K562 (cell line): Measurements from ENCODE around the gene AQP9. TPM values are rescaled to one million over a fixed set of nuclear protein-coding genes. Genes with fewer than 3 reads are reported as not detected.

ENCODE experiments used
- HNRNPK ChIP-seq: fragments of 200-400 bp; formaldehyde crosslinking; IDR thresholded peaks from one replicate; pipeline ENCODE4 v1.6.1; 2018; ENCODE audit warnings: mild to moderate bottlenecking, low read depth, low read length; ENCODE audit not compliant: poor library complexity, severe bottlenecking
- JUND ChIP-seq, 2 experiments: IDR thresholded peaks; 2 replicates in 1 of 2; 3 replicates in 1 of 2; pipeline ENCODE4 v1.6.1; 2011; ENCODE audit warnings: borderline replicate concordance in 2 of 2, low read depth in 2 of 2, low read length in 2 of 2, improper control_type of control experiment in 1 of 2, missing biosample characterization in 1 of 2, missing genetic modification characterization in 1 of 2, missing genetic modification reagents in 1 of 2
- POLR2B ChIP-seq: fragments of 450-650 bp; IDR thresholded peaks from 2 replicates; pipeline ENCODE4 v1.6.1; 2018; ENCODE audit warnings: low read depth; ENCODE audit not compliant: partially characterized antibody
- RAD51 ChIP-seq: fragments of 450-650 bp; IDR thresholded peaks from 2 replicates; pipeline ENCODE4 v1.7.1; 2016; ENCODE audit warnings: low read depth, mild to moderate bottlenecking, borderline replicate concordance
- RBM39 ChIP-seq: fragments of 200-400 bp; formaldehyde crosslinking; optimal IDR thresholded peaks from 2 replicates; pipeline ENCODE3; 2018; ENCODE audit warnings: low read depth, low read length
- REST ChIP-seq, 2 experiments: fragments of 450-650 bp; formaldehyde crosslinking in 1 of 2; IDR thresholded peaks; 2 replicates each; pipeline versions ENCODE4 v1.4.0 to v1.6.1; 2014 to 2020; ENCODE audit warnings: mild to moderate bottlenecking in 2 of 2, borderline replicate concordance in 1 of 2, low read depth in 1 of 2
- SOX6 ChIP-seq: fragments of 450-650 bp; IDR thresholded peaks from 2 replicates; pipeline ENCODE4 v1.6.1; 2014; ENCODE audit warnings: mild to moderate bottlenecking
- SP2 ChIP-seq: IDR thresholded peaks from 2 replicates; pipeline ENCODE4 v1.6.1; 2011; ENCODE audit warnings: mild to moderate bottlenecking, low read depth, low read length, moderate library complexity; ENCODE audit not compliant: poor library complexity, severe bottlenecking; ENCODE audit errors: extremely low read depth
- TCF3 ChIP-seq: sonication (generic); formaldehyde crosslinking; IDR thresholded peaks from 2 replicates; pipeline ENCODE4 v1.4.0; 2020; ENCODE audit warnings: mild to moderate bottlenecking, missing genetic modification reagents
- ZNF143 ChIP-seq: sonication (generic); formaldehyde crosslinking; IDR thresholded peaks from 2 replicates; pipeline ENCODE4 v1.9.0; 2022; ENCODE audit warnings: mild to moderate bottlenecking, missing genetic modification reagents
- ZNF639 ChIP-seq, 2 experiments: fragments of 200-800 bp in 1 of 2; sonication (Bioruptor generic) in 1 of 2; sonication (generic) in 1 of 2; formaldehyde crosslinking in 1 of 2; IDR thresholded peaks in 1 of 2; conservative IDR thresholded peaks in 1 of 2; 2 replicates each; pipeline versions ENCODE4 v1.5.0 to v1.6.1; 2016 to 2020; ENCODE audit warnings: missing compliant biosample characterization in 1 of 2, missing genetic modification characterization in 1 of 2, missing genetic modification reagents in 1 of 2
- polyA plus RNA-seq, 8 experiments: library from polyadenylated mRNA; depleted of rRNA in 4 of 8; stranded (reverse) in 5 of 8; unstranded in 3 of 8; fragments of >200 nt; fragmentation: Nextera tagmentation in 2 of 8; fragmentation: Illumina TruSeq in 1 of 8; extraction: Ambion mirVana in 2 of 8; extraction: Trizol in 1 of 8; gene quantifications; 2 replicates each; pipeline versions ENCODE4 v1.2.1 to v1.2.3, GENCODE V29; 2011 to 2014; ENCODE audit warnings: inconsistent platforms in 1 of 8, missing spikeins in 1 of 8
- total RNA-seq, 7 experiments: library from RNA; depleted of rRNA in 6 of 7; stranded (reverse); fragments of >200 nt in 6 of 7; fragmentation: Illumina TruSeq in 2 of 7; extraction: Trizol in 2 of 7; gene quantifications; 2 replicates each; pipeline versions ENCODE4 v1.2.1 to v1.2.3, GENCODE V29; 2011 to 2021; ENCODE audit warnings: low replicate concordance in 1 of 7
- TF ChIP-seq, protein P1 (sequence below), 2 experiments: fragments of 150-350 bp in 1 of 2; IDR thresholded peaks; 2 replicates each; pipeline ENCODE4 v1.6.1; 2012 to 2016; ENCODE audit warnings: low read depth in 2 of 2, low read length in 2 of 2, mild to moderate bottlenecking in 1 of 2, moderate library complexity in 1 of 2

Gene AQP9
- total and polyA plus RNA-seq, 9 of the 15 experiments (the other 6 are each of a cell fraction or from before 2014, with no cell fraction given): 0.04 to 0.33 (median 0.07) TPM; not detected in 4

DNA sequence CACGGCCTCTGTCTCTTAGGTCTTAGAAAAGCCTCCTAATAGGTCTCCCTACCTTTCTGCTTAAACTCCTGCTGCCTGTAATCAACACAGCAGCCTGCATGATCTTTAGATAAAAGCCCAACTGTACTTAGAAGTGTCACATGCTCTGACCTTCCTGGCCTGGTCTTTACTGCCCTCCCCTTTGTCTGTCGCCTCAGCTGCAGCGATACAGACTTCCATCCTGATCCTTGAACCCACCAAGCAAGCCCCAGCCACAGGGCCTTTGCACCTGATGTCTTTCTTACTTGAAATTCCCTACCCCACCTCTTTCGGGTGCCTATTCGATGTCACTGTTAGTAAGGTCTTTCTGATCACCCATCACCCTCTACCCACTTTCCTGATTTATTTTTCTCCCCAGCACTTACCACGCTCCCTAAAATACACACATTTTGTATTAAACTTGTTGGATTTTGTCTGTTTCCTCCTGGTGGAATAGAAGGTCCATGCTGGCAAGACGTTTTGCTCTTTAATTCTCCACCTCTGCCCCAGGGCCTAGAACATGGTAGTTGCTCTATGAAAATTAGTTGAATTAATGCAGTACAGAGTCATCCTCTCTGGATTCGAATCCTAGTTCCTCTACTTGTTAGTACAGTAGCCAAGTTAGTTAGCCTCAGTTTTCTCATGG is 51.1 kb downstream of the AQP9 start (continued):
- TF ChIP-seq REST (IDR thresholded peaks at IDR 0.05; ENCODE audit: borderline replicate concordance) (no peak), REST (CRISPR knock-in tag; IDR thresholded peaks at IDR 0.05; ENCODE audit: low read depth) (no peak), HNRNPK (no peak), ZNF143 (no peak), RAD51 (peak; percentile 34; the same call in 1 of the 2 replicates), TCF3 (CRISPR knock-in tag) (peak; percentile 30; the same call in 1 of the 2 replicates), POLR2B (no peak), SOX6 (0 out of 2 replicates have a peak, but pooled peaks have one; percentile 25), SP2 (no peak), ZNF639 (CRISPR knock-in tag; conservative IDR thresholded peaks at IDR 0.05 in 1 of 2, IDR thresholded peaks at IDR 0.05 in 1 of 2) (no peak), RBM39 (no peak), JUND (IDR thresholded peaks at IDR 0.05; ENCODE audit: borderline replicate concordance, low read depth, low read length) (peak; percentile 31; the same call in 1 of the 2 replicates), JUND (tag; IDR thresholded peaks at IDR 0.05; ENCODE audit: borderline replicate concordance, low read depth, low read length) (peak; percentile 11; the same call in 1 of the 3 replicates)
- TF ChIP-seq, protein P1, sequence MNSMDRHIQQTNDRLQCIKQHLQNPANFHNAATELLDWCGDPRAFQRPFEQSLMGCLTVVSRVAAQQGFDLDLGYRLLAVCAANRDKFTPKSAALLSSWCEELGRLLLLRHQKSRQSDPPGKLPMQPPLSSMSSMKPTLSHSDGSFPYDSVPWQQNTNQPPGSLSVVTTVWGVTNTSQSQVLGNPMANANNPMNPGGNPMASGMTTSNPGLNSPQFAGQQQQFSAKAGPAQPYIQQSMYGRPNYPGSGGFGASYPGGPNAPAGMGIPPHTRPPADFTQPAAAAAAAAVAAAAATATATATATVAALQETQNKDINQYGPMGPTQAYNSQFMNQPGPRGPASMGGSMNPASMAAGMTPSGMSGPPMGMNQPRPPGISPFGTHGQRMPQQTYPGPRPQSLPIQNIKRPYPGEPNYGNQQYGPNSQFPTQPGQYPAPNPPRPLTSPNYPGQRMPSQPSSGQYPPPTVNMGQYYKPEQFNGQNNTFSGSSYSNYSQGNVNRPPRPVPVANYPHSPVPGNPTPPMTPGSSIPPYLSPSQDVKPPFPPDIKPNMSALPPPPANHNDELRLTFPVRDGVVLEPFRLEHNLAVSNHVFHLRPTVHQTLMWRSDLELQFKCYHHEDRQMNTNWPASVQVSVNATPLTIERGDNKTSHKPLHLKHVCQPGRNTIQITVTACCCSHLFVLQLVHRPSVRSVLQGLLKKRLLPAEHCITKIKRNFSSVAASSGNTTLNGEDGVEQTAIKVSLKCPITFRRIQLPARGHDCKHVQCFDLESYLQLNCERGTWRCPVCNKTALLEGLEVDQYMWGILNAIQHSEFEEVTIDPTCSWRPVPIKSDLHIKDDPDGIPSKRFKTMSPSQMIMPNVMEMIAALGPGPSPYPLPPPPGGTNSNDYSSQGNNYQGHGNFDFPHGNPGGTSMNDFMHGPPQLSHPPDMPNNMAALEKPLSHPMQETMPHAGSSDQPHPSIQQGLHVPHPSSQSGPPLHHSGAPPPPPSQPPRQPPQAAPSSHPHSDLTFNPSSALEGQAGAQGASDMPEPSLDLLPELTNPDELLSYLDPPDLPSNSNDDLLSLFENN (IDR thresholded peaks at IDR 0.05; ENCODE audit: low read depth in 2 of 2, low read length in 2 of 2): no peak
